Measurements from ENCODE around the gene DCAKD.

Gene DCAKD

DNA sequence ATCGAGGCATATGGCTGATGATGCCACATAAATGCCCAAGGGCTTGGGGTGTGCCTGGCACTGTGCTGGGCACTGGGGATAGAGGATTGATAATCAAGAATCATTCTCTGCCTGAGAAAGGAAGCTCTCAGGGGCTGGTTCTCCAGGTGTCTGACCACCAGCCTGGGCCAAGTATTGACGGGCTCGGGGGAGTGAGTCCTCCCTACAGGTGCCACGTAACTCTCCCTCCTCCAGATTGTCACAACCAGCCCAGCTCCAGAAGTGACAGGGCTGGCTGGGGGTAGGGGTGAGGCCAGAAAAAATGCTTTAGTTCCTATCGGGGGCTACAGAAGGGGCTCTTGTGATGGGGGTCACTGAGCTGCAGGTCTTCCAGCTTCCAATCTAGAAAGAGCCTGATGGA lies 72.6 kb downstream of the DCAKD start:
- no peak overlapping the region for H3K27ac ChIP-seq (ENCODE audit: low read depth, low read length)
- no peak overlapping the region for H3K4me3 ChIP-seq (ENCODE audit: low read length)
- 97% methylated on average over 5 of the region's 5 CpGs for WGBS
- H3K9ac ChIP-seq (ENCODE audit: low read depth, low read length) = no peak overlapping the region
- H3K27me3 ChIP-seq (ENCODE audit: insufficient read depth, low read length) = no peaks in the 10 kb centered on the region
- H3K9me3 ChIP-seq (ENCODE audit: insufficient read depth, low read depth, low read length) = no peaks in the 10 kb centered on the region
- H3K36me3 ChIP-seq (ENCODE audit: insufficient read depth, low read length) = no peaks in the 10 kb centered on the region
- peaks cover 7% of the 10 kb centered on the region for H3K4me1 ChIP-seq (ENCODE audit: insufficient read depth, low read length)

DNA sequence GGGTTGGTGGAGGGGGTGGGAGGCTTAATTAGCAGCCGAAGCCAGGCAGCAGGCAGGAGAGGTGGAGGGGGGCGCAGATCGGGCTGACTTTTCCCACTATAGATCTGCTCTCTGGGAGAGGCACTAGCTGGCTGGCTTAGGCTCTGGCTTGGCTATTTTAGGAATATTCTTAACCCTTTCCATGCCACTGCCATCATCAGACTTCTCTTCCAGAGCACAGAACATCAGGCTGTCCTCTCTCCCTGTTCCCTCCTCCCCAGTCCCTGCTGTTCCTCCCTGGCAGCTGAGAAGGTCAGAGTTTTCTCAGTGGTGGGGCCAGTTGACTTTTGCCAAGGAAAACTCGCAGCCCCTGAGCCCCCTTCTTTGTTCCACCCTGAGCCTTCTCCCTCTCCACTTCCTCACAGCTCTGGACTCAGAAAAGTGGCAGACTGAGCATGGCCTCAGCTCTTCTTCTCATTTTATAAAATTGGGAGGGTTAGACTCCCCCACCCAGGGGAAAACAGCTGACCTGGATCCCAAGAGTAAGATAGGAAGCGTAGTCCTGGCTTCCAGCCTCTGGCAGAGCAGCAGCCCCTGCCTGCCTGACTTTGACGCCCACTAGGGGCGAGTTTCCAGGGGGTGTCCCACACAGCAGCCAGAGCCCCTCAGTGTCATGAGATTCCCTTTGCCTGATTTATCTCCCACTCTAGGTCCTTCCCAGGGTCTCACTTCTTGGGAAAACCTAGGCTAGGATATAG lies 73.5 kb downstream of the DCAKD start:
- H3K9me3 ChIP-seq (ENCODE audit: insufficient read depth, low read depth, low read length) = no peaks in the 10 kb centered on the region
- H3K9ac ChIP-seq (ENCODE audit: low read depth, low read length) = no peak overlapping the region
- H3K4me3 ChIP-seq (ENCODE audit: low read length) = no peak overlapping the region
- peaks cover 7% of the 10 kb centered on the region for H3K4me1 ChIP-seq (ENCODE audit: insufficient read depth, low read length)
- no peak overlapping the region for H3K27ac ChIP-seq (ENCODE audit: low read depth, low read length)
- WGBS = 63% methylated on average over 7 of the region's 7 CpGs
- H3K27me3 ChIP-seq (ENCODE audit: insufficient read depth, low read length) = no peaks in the 10 kb centered on the region
- no peaks in the 10 kb centered on the region for H3K36me3 ChIP-seq (ENCODE audit: insufficient read depth, low read length)

DNA sequence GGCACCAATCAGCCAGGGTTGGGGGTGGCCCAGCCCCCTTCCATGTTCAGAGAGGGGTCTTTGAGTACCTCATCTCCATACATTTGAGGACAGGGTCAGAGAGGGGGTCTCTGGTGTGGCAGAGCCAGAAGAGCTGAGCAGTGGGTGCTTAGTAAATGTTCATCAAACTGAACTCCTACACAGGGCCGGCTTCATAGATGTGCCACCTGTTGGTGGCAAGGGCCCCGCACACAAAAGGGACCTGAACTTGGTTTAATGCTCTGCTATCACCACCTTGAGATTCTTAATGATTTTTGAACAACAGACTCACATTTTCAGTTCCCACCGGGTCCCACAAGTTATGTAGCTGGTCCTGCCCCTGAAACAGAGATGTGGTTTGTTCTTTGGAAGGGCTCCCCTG lies 74.4 kb downstream of the DCAKD start:
- no peaks in the 10 kb centered on the region for H3K9me3 ChIP-seq (ENCODE audit: insufficient read depth, low read depth, low read length)
- no peaks in the 10 kb centered on the region for H3K36me3 ChIP-seq (ENCODE audit: insufficient read depth, low read length)
- H3K4me1 ChIP-seq (ENCODE audit: insufficient read depth, low read length) = peaks cover 10% of the 10 kb centered on the region
- no peak overlapping the region for H3K27ac ChIP-seq (ENCODE audit: low read depth, low read length)
- no peak overlapping the region for H3K4me3 ChIP-seq (ENCODE audit: low read length)
- H3K27me3 ChIP-seq (ENCODE audit: insufficient read depth, low read length) = no peaks in the 10 kb centered on the region
- 85% methylated on average over 2 of the region's 3 CpGs for WGBS
- no peak overlapping the region for H3K9ac ChIP-seq (ENCODE audit: low read depth, low read length)

DNA sequence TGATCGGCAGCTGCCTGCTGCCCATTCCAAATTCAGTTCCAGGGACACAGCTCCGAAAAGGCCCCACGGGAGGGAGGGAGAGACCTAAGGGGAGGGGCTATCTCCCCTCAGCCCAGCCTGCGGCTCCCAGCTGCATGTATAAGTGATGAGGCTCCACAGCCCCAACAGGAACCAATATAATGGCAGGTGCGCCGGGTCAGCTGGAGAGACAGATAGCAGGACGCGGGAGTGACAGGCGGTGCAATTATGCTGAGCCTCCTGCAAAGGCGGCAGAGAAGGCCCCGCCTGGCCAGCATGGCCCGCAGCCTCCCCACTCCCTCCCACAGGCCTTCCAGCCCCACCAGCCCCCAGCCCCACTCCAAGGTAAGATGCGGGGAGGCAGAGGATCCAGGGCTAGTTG lies 75.2 kb downstream of the DCAKD start:
- H3K36me3 ChIP-seq (ENCODE audit: insufficient read depth, low read length) = no peaks in the 10 kb centered on the region
- H3K4me1 ChIP-seq (ENCODE audit: insufficient read depth, low read length) = peaks cover 16% of the 10 kb centered on the region
- H3K27ac ChIP-seq (ENCODE audit: low read depth, low read length) = no peak overlapping the region
- no peak overlapping the region for H3K4me3 ChIP-seq (ENCODE audit: low read length)
- H3K27me3 ChIP-seq (ENCODE audit: insufficient read depth, low read length) = peaks cover 4% of the 10 kb centered on the region
- WGBS = 78% methylated on average over 13 of the region's 13 CpGs
- no peak overlapping the region for H3K9ac ChIP-seq (ENCODE audit: low read depth, low read length)
- no peaks in the 10 kb centered on the region for H3K9me3 ChIP-seq (ENCODE audit: insufficient read depth, low read depth, low read length)

Data from HUES64 (cell line).